ENCODE data around the gene MYOZ1.
"Not testable (repeated sequence)": the region's sequence is repeated elsewhere in the genome, so short reads cannot be mapped to it uniquely, and the experiment has no call there.

MYOZ1 gene, protein sequence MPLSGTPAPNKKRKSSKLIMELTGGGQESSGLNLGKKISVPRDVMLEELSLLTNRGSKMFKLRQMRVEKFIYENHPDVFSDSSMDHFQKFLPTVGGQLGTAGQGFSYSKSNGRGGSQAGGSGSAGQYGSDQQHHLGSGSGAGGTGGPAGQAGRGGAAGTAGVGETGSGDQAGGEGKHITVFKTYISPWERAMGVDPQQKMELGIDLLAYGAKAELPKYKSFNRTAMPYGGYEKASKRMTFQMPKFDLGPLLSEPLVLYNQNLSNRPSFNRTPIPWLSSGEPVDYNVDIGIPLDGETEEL

DNA sequence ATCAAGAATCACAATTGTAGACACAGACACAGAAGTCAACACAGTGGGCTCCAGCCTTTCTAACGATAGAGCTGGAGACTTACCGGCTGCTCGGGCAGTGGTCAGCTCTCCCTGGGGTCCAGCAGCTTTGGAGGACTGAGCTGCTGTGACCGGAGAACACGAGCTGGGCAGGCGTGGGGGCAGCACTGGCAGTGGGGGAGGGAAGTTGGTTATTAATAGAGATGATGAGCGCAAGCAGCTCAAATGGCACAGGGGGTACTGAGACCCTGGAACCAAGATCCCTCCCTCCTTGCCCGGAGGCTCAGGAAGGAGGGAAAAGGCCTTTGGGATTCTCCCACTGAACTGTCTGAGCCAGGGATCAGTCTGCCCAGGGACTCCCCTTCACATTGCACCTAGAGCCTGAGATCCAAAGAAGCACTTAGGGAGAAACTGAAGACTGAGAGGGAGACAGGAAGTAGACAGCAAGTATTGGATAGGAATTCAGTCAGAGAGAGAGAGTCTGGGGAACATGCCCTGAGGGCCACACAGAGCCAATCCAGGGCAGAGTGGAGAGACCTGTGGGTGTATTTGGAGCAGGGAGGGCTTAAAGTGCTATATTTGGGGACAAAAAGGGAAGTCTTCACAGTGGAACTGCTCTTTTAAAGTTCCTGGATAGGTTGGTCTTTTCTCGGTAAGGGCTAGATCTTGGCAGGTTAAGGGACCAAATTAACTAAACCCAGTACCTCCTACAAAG lies at the start of gene MYOZ1:
MYOZ1 (minus strand) TSS at position 147 of the 733 bp plus-strand sequence. CDS start 1,457 bp downstream, outside the sequence.
- DNase-seq, result no peak

DNA sequence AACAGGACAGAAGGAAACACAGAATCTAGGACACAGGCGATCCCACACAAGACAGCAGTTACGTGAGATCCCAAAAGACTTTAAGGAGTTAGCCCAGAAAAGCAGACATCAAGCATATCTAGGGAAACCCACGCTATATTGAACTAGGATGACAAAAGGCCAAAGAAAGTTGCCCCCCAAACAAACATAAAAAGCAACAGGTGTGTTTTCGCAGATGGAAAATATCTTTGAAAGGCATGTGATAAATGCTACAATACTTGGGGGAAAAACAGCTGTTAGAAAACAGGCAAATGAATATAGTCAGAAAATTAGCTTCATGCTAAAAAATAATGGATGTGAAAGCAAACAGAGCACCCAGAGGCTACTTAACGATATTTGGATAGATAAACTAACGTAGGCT lies 49.5 kb upstream of the MYOZ1 start:
- DNase-seq, result not testable (repeated sequence)

DNA sequence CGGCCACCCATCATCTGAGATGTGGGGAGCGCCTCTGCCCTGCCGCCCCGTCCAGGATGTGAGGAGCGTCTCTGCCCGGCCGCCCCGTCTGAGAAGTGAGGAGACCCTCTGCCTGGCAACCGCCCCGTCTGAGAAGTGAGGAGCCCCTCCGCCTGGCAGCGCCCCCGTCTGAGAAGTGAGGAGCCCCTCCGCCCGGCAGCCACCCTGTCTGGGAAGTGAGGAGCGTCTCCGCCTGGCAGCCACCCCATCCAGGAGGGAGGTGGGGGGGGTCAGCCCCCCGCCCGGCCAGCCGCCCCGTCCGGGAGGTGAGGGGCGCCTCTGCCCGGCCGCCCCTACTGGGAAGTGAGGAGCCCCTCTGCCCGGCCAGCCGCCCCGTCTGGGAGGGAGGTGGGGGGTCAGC lies 48.3 kb upstream of the MYOZ1 start:
- not testable (repeated sequence) for DNase-seq

DNA sequence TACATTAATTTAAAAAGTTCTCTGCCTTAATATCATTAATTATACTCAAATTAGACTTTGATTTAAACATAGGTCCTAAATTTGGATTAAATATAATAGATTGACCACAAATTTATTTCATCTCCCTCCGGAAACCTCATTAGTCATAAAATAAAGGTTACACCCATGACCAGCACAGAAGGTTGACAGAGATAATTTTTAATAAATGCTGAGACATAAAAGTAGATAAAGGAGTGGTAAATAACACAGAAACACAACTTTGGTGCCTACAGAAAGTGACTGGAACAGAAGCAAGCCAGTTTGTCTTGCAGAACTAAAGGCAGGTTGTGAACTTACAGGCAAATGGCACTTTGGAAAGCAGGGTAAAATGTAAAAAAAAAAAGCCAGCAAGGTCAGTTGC lies 46.4 kb upstream of the MYOZ1 start:
- DNase-seq, result not testable (repeated sequence)

DNA sequence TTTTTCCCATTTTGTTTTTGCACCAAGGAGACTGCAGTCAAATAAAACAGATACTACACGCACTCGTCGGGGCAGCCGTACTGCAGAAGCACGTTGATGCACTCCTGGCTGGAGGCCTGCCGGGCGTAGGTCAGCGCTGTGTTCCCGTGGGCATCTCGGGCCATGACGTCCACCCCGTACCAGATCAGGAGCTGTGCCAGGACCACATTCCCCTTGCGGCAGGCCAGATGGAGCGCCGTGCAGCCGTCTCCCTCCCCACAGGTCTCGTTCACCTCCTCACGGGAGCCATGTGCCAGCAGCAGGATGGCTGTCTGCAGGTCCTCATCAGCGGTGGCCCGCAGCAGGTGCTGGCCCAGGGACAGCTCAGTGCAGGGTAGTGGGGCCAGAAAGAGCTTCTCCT lies 33.3 kb upstream of the MYOZ1 start:
- not testable (repeated sequence) for DNase-seq

DNA sequence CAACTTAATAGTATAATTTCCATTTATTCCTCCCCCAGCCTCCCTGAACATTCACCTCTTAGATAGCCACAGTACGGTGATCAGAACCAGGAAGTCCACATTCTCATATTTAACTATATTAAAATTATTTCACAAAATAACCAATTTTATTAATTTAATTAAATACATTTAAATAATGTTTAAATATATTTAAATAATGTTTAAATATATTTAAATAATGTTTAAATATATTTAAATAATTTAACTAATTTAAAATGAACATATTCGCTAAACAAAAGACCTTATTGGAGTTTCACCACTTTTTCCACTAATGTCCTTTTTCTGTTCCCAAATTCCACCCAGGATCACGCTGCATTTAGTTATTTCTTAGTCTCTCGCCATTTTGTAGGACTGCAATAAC lies 27.1 kb upstream of the MYOZ1 start:
- not testable (repeated sequence) for DNase-seq

DNA sequence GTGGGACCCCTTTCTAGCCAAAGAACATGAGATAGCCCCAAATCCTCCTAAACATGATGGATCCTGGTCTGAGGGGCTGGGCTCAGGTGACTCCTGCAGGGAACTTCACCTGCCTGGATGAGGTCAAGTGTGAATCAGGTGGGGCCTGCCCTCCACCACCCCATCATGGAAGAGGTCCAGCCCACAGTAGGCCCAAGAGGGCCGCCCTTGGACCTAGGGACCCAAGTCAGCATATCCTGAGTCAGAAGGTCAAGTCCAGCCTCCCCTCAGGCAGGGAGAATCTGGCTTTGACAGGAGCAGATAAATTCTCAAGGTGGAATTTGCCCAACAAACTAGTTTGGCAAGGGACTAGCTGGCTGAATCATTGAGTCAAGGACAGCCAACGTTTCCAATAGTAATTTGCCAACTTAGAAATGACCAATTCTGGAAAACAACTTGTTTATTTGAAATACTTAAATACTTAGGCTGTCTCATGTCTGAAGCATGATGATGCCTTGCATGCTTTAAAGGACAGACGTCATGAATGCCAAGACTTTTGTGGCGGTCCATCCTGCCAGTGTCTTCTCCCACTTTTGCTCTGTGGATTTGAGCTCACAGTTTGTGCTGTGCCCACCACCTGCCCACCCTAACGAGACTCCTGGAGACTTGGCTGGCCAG lies 25.0 kb upstream of the MYOZ1 start:
- DNase-seq, result not testable (repeated sequence)

DNA sequence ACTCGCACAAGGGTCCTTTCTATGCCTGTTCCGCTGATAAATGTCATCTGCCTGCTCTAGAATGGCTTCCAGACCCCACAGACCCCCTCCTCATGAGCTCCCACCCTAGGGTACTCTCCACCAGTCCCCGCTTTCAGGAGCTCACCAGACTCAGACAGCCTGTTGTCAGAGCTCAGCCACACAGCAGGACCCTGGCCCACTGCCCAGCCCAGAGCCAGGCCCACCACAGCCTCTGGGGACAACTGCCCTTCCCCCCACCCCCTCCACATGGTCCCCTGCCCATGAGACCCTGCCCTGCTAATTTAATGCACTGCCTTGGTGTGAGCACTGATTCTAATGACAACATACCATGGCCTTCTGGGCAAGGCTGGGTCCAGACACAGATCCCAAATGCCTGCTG lies 24.3 kb upstream of the MYOZ1 start:
- not testable (repeated sequence) for DNase-seq

DNA sequence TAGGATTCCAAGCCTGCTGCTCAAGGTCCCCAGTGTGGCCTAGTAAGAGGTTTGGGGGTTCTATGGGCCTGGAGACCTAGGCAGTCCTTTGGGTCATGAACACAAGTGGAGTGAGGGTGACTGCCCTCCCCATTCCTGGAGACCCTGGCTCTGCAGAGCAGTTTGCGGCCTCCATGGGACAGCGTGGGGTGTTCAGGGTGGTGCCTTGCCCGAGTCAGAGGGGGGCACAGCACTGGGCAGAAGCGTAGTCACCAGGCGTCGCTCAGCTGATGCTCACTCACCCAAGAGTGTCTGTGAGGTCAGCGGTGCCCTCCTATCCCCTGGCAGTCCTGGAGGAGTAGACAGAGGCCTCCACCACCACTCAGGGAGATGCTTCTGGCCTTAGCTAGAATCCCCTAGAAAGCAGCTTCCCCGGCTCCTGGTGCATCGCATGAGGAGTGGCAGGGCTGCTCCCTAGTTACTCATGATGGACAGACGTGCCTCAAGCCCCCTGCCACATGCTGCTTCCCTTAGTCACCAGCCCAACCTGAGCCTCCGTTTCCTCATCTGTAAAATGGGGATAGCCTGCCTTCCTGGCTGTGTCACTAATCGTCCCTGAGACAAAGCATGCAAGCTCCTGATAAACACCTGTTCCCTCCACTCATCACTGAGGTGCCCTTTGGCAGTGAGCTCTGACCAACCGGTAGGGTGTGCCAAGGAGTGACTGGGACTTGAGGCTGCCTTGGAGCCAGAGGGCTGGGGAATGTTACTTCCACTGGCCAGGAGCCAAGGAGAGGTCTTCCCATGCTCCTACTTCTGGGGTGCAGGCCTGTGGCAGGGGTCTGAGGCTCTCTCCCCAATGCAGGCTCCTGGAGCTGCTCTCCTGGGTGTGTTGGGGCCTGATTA lies 23.1 kb upstream of the MYOZ1 start:
- not testable (repeated sequence) for DNase-seq

DNA sequence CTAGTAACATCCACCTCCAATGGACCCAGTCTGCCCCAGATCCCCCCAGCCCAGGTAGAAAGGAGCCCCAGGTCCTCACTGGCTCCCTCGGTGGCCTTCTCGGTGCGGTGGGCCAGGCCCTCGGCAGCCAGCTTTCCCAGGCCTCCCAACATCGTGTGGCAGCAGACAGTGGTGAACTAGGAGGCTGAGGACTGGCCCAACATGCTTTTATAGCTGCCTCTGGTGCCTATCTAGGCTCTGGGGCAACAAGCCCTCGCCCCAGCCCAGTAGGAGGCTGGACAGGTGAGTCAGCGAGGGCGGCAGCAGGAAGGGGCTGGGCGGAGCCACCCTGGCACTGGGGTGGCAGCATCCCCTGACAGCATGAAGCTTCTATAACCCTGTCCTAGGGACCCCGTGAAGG lies 22.3 kb upstream of the MYOZ1 start:
- DNase-seq, result not testable (repeated sequence)

DNA sequence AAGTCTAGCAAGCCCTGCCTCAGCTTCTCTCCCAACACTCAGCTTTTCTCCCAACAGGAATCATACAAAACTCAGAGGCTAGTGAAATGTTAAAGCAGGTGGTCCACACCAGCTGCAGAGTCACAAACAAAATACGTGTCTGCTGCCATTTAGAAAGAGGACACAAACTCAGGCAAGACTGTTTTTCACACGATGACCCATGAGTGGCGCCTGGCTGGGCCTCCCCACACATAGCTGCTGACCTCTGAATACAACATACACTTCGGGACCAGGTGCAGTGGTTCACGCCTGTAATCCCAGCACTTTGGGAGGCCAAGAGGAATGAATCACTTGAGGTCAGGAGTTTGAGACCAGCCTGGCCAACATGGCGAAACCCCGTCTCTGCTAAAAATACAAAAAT lies 21.4 kb upstream of the MYOZ1 start:
- DNase-seq, result not testable (repeated sequence)

DNA sequence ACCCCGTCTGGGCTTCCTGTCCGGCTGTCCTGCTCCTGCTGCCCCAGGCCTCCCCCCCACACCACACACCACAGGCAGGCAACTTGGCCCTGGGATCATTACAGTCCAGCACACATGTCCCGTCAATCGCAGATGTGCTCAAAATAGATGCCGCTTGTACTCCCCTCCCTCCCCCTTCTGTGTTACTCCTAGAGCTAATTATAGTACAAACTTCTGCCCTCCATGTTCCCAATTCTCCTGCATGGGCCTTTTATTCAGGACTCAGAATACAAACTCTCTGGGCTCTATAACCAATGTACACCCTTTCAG lies 14.7 kb upstream of the MYOZ1 start, which contains the start of gene SYNPO2L:
SYNPO2L (minus strand) TSS at position 40 of the 309 bp plus-strand sequence. CDS start 107 bp downstream, outside the sequence.
- DNase-seq, result no peak

DNA sequence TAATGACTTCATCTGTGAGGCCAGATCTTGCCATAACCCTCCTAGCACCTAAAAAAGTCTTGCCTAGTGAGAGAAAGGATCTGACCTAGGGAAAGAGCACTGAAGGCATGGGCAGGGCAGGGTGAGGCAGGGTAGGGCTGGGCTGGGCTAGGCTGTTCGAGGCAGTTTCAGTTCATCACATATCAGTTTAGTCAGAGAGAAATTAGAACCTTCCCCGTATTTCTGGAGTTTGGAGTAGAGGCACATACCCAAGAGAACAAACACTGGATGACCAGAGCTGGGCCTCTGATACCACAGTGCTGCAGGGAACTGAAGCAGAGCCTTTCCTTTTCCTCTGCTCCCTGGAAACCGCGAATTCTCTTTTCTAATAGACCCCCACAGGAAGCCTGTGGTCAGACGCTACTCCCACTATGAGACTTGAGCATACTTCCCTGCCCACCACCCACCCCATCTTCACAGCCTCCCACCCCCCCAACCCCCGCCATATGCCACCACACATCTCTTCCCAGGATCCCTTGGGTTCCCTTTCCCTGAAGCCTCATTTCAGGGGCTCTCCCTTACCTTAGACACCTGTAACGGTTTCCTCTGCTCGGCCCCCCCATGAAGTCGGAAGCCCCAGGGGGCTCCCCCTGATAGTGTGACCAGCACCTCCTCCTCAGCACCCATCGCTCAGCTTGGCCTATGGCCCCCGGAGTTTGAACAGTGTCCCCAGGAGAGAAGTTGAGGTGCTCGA lies 14.1 kb upstream of the MYOZ1 start:
- DNase-seq, result no peak

DNA sequence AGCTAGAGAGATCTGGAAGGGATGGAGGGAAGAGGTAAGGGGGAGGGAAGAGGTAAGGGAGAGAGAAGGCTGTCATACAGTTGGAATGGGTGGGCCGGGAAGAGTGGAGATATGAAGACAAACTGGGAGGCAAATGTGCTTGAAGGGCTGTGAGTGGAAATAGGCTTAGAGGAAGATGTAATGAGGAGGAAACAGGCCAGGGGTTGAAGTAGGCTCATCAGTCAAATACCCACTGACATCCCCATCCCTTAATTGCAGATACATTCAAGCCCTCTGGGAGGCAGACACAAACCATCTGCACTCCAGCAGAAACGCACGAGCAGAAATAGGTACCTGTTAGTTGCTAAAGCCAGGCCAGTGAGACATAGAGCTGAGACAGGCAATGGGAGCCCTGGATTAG lies 12.4 kb upstream of the MYOZ1 start:
- DNase-seq, result no peak

DNA sequence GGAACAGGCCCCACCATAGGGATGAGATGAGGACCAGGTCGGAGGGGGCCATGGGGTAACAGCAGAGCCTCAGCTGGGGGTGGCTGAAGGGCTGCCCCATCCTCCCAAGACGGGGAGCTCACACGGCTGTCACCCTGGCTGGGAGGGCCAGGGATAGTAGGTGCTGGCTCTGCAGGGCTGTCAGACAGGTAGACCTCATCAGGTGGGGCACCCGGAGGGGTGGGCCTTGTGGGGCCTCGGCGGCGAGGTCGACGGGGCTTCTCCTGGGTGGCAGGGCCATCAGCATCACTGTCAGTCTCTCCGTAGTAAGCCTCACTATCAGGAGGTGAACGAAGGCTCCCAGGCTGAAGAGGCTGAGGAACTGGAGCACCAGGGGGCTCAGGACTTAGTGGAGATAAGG lies 11.9 kb upstream of the MYOZ1 start:
- no peak for DNase-seq

DNA sequence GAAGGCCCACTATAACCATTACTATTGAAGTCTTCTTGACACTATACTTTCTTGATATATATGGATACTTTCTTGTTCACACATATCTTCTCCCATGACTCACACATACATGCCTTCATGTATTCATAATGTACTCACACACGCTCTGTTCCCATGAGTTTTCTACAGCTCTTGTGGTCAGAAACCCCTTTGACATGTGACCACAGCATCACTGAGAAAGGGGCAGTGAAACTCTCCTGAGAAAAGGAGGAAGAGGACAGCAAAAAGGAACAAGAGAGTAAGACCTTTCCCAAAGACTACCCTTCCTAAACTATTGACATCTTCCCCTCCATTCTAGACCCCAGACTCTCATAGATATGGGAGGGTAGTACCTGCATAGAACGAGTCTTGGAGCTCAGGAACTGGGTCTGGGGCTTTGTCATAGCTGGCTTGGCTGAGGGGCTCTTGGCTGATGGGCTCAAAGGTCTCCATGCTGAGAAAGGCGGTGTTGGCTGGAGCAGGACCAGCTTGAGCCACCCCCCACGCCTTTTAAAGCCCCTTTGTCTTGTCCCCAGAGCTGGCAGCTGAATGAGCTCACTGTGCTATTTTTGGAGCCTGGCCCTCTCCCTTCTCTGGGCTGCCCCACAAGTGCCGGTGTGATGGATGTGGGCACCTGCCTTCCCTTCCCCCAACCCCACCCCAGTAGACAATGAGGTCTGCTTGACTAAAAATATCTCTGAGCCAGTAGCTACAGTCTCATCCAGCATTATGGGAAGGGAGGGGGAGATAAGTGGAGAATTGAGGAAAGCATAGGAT lies 9.5 kb upstream of the MYOZ1 start:
- no peak for DNase-seq

DNA sequence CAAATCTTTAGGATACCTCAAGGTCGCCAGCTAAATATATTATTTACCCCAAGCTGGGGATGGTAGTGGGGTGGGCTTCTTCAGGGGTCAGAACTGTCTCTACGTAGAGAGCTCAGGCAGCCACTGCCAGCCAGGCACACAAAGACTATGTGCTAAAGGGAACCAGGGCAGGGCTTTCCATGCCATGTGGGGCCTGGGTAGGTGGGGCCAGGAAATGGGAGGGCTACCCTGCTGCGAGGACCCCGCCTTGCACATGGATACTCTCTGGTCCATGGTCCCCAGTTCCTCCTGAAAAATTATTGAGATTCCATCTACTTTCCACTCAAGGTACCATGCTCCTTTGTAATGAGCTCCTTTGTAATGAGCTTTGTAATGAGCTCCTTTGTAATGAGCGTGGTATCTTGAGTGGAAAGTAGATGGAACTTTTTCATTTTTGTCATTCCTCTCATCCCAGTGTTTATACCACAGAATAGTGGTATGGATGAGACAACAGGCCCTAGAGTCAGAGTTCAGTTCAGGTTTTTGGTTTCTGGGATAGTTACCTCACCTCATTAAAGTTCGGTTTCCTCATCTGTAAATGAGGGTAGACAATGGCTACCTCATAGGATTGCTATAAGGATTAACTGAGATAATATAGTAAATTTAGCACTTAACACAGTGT lies 8.7 kb upstream of the MYOZ1 start:
- DNase-seq, result no peak

DNA sequence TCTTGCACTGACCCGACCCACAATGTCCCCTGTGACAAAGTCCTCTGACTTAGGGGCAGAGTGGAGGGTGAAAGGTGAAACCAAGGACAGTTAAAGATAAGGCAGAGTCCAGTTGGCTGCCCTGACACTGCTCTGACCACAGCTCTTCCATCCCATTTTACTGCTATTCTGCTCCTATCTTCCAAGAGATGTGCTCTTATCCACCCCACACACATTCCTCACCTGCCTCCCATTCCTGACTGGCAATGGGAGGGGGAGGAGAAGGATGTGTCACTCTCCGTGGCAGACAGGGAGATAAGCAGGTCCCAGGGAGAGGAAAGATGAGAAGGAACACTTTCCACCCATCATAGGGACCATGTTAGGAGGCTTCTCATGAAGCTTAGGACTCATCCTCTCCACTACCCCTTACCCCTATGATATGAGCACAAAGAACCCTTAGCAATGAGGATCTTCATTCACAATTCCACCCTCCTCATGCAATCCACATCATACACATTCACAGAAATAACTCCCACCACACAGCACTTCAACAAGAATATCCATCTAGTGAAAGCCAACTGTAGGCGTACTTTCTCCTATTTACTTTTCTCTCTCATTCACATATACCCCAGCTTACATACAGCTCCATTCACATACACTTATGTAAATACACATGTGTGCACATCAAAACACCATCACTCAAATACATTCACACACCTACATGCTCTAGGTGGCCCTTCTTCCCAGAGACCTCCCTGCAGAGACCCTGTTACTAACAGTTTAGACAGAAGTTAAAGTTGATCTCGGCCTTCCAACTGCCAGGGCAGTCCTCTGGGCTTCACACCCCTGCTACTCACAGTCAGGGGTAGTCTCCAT lies 7.9 kb upstream of the MYOZ1 start:
- DNase-seq, result no peak

DNA sequence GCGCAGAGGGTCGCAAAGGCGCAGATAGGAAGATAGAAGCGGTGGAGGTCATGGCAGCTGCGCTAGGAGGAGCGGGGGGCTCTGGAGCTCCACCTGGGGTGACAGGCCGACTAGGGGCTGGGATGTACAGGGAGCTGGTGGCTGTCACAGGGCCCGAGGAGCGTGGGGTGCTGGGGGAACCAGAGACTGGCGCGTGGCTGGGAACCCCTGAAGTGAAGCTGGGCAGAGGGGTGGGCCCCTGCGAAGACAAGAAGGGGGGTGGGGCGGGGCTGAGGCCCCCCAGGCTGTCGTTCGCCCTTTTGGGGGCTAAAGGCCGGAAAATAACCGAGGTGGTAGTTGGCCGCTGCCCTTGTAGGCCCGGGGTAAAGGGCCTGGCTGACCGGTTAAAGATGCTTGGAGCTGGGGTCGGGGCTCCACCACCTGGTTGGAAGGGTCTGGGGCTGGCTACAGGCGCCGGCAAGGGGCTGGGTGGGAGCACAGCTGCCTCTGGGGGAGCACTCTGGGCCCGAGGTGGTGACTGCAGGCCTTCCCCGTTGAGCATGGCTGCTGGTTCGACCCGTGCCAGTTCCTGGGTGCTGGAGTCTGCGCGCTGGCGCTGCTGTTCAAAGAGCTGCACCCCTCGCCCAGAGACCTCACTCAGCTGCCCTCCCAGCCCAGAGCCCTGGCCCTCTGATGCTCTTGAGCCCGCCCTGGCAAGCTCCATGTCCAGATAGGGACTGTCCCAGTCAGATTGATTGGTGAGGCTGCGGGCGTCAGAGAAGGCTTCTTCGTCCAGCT lies 6.8 kb upstream of the MYOZ1 start:
- DNase-seq, result no peak
